HG03103 (cell line): Measurements from ENCODE around the gene PDK1.
"Not testable (repeated sequence)": the region's sequence is repeated elsewhere in the genome, so short reads cannot be mapped to it uniquely, and the experiment has no call there.

Source experiments
- ATAC-seq: cut with Tn5 transposase; IDR thresholded peaks from one replicate; pipeline ENCODE4 v1.9.1; 2021; ENCODE audit warnings: low read depth; ENCODE audit not compliant: unreplicated experiment

The PDK1 gene

DNA sequence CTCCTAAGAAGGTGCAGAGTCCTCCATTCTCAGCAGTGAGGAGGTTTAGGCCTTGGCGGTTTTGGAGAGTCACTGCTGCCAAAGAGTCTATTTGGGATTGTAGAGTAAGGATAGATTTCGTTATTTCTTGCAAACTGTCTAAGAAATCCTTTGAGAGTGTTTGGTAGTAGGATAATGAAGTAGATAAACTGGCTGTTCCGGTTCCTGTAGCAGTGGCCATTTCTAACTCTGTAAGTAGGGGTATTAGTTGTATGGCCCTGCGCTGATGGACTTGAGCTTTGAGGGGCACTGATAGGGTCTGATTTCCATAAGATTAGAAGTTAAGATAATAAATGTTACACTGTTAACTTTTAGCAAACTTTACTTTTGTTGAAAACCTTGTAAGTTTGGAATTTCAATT, 35.5 kb downstream of the PDK1 start:
- not testable (repeated sequence) for ATAC-seq

DNA sequence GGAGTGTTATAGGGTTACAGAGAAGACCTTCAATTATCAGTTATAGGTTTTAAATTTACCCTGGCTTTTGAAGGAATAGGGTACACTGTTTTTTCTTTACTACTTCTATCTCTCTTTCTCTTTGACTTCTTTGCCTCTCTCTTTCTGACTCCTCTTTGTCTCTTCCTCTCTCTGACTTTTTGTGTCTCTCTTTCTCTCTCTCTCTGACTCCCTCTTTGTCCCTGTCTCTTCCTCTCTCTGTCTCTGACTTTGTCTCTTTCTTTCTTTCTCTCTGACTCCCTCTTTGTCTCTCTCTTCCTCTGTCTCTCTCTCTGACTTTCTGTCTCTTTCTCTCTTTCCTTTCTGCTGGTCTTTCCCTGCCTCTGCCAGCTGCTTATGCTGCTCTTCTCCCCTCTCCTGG, 36.3 kb downstream of the PDK1 start:
- not testable (repeated sequence) for ATAC-seq

DNA sequence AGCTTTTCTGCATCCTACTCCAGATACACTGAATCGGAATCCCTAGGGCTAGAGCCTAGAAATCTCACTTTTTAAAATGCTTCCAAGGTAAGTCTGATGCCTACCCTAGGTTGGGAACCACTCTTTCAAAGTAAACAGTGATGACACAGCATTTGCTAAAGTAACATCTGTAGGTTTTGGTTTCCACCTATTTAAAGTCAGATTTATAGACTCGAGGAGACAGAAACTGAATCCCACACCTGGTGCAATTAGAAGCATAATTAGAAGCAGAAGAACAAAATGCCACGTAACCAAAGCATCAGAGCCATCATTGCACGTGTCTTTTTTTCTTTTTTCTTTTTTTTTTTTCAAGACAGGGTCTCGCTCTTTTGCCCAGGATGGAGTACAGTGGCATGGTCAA, 40.9 kb downstream of the PDK1 start:
- no peak for ATAC-seq

GRCh38 chr2:172597176-172597842, 41.4 kb downstream of the PDK1 start:
- no peak for ATAC-seq

DNA sequence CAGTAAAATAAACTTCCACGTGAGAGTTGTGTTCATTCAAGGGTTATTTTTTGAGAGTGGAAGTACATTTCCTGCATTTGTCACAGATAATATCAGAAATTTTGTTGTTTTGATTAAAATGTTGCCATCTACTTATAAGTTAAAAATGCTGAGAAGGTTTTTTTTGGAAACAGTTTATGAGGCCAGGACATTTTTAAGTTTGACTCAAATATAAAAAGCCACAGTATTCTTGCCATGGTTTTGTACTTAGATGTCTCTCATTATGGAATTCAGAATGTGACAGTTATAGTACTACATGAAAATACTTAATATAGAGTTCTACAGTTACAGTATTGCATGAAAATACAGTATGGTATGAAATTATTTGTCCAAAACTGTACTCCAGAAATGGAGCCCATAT, 44.1 kb downstream of the PDK1 start:
- no peak for ATAC-seq

DNA sequence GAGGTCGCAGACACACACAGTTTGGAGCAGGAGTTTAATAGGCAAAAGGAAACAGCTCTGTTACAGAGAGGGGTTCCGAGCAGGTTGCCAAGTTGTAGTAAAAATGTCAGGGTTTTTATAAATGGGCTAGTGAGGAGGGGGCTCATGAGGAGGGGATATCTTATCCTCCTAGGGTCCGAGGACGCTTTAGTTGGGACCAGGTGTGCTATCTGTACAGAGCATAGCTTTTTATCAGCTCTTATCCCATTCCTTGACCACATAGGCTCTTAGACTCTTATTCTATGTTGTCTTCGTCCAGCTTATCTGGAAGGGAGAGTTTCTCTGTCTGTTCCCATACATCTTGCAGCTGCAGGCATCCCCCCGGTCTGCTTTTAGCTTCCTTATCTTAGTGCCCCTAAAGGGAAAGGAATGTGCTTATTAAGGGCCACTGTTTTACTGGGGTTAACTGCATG, 44.7 kb downstream of the PDK1 start:
- no peak for ATAC-seq

DNA sequence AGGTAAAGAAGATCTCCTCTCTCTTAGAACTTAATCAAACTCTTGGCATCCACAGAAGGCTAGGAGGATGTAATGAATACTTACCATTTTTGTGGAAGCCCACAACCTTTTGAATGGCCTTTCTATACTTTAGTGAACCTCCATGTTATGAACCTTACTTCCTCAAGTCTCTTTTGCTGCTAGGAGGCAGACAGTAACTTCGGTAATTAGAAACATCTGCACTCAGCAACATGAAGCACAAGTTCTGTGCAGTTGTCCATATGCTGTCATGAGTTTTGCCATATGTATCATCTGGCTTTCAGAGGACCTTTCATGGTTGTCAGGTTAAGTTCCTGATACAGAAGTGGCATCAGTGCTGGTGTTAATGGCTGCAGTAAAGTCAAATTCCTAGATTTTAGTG, 50.4 kb downstream of the PDK1 start:
- no peak for ATAC-seq

GRCh38 chr2:172607379-172607928, 51.6 kb downstream of the PDK1 start:
- ATAC-seq, result no peak

GRCh38 chr2:172609488-172609887, 53.6 kb downstream of the PDK1 start:
- ATAC-seq, result no peak

GRCh38 chr2:172612051-172612450, 56.2 kb downstream of the PDK1 start:
- no peak for ATAC-seq

GRCh38 chr2:172613040-172613439, 57.1 kb downstream of the PDK1 start:
- no peak for ATAC-seq

GRCh38 chr2:172613615-172614231, 57.8 kb downstream of the PDK1 start:
- ATAC-seq, result no peak

GRCh38 chr2:172614932-172615331, 59.0 kb downstream of the PDK1 start:
- no peak for ATAC-seq

- no peak for ATAC-seq
Observed at GRCh38 chr2:172615727-172616261, 59.9 kb downstream of the PDK1 start.

- no peak for ATAC-seq
Observed at GRCh38 chr2:172617115-172617514, 61.2 kb downstream of the PDK1 start.

- no peak for ATAC-seq
Observed at GRCh38 chr2:172623249-172623965, 67.5 kb downstream of the PDK1 start.

GRCh38 chr2:172624996-172625395, 69.1 kb downstream of the PDK1 start:
- ATAC-seq, result no peak

GRCh38 chr2:172627181-172627580, 71.3 kb downstream of the PDK1 start:
- no peak for ATAC-seq

- ATAC-seq, result no peak
Observed at GRCh38 chr2:172628085-172628484, 72.2 kb downstream of the PDK1 start.

GRCh38 chr2:172629586-172629985, 73.7 kb downstream of the PDK1 start:
- no peak for ATAC-seq

GRCh38 chr2:172630181-172630580, 74.3 kb downstream of the PDK1 start:
- ATAC-seq, result no peak
